Nucleus accumbens (tissue), 56 donors: Measurements from ENCODE around the gene ZDHHC23.

ENCODE experiments used
- DNase-seq, 56 donors: peaks; one replicate each; lab custom pipeline; 2025; lab: John Stamatoyannopoulos, UW

Gene ZDHHC23, protein sequence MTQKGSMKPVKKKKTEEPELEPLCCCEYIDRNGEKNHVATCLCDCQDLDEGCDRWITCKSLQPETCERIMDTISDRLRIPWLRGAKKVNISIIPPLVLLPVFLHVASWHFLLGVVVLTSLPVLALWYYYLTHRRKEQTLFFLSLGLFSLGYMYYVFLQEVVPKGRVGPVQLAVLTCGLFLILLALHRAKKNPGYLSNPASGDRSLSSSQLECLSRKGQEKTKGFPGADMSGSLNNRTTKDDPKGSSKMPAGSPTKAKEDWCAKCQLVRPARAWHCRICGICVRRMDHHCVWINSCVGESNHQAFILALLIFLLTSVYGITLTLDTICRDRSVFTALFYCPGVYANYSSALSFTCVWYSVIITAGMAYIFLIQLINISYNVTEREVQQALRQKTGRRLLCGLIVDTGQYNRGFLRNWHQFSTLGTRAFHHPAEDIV

DNA sequence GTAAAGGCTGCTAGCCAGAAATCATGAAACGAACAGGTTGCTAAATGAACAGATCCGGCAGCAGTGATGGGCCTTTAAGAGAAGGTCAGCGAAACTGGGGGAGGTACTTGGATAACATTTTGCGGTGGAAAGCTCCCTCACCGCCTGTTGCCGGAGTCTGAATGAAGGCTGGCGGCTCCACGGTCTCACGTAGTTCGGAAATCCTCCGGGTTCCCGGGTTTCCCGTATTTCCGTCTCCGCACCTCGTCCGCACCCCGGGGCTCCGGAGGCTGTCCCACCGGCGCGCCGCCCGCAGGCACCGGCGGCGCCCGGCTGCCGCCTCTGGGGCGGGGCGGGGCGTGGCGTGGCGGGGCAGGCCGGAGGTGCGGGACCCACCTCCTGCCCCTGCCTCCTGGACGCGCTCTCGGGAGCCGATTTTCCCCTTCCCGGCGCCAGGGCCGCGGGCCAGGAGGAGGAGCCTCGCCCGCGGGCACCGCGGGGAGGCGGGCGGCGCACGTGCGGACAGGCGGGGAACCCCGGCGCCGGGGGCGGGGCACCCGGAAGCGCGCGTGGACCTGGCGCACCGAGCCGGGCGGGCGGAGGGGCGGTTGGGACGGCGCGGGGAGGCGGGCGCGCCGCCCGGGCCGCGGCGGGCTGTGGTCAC is at the start of gene ZDHHC23:
Gene ZDHHC23, plus strand, starts transcription at position 642 of the 643 bp plus-strand sequence. CDS start 790 bp downstream, outside the sequence.
- peak in 36 of 56 donors; percentile 5 to 85 (median 41) for DNase-seq

DNA sequence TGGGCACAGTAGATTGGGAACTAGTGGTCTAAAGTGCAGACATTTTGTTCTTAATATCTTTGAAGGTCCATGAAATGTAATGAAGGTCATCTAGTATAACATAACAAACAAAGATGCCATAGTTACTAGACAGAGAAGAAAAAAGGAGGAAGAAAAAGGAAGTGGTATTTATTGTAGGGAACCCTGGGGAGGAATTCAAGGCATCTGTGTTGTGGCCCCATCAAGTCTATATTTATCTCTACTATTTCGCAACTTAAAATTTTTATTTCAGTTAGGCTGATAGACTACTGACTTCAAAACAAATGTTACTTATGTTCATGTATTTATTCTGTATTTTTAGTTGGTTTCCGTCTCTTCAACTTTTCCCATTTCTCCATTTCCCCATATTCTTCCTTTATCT is 48.9 kb upstream of the ZDHHC23 start:
- DNase-seq: no peak

DNA sequence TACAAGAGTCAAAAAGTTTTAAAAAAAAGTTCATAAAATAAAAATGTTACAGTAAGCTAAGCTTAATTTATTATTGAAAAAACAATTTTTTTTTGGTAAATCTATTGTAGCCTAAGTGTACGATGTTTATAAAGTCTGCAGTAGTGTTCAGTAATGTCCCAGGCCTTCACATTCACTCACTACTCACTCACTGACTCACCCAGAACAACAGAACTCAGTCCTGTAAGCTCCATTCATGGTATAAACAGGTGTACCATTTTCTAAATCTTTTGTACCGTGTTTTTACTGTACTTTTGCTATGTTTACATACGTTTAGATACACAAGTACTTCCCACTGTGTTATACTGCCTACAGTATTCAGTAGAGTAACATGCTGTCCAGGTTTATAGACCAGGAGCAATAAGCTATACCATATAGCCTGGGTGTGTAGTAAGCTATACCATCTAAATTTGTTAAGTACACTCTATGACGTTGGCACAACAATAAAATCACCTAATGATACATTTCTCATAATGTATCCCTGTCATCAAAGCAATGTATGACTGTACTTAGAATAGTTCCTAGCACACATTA is 41.2 kb upstream of the ZDHHC23 start:
- no peak for DNase-seq

DNA sequence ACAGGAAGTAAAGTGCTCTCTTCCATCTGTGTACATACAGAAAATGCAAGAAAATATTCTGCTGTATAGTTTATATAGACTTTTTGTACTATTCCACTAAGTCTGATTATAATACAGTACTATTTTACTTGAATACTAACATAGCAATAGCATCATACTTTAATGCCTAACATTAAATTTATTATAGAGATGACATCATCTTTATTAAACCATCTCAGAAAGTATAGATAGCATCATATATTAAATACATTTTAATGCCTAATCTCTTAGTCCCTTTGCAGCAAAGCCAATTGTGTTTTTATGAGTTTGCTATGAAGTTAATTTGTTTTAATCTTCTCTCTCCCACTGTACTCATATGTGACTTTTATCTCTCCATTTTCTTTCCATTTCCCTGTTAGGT is 39.7 kb upstream of the ZDHHC23 start:
- DNase-seq: no peak

DNA sequence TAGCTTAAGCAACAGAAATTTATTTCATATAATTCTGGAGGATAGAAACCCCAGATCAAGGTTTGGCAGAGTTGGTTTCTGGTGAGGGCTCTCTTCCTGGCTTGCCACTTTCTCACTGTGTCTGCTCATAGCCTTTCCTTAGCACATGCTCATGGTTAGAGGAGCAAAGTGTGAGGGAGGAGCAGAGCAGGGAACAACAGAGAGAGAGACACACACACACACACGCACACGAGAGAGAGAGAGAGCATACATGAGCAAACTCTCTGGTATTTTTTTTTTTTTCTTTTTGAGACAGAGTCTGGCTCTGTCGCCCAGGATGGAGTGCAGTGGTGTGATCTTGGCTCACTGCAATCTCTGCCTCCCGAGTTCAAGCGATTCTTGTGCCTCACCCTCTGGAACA is 36.8 kb upstream of the ZDHHC23 start:
- no peak for DNase-seq

DNA sequence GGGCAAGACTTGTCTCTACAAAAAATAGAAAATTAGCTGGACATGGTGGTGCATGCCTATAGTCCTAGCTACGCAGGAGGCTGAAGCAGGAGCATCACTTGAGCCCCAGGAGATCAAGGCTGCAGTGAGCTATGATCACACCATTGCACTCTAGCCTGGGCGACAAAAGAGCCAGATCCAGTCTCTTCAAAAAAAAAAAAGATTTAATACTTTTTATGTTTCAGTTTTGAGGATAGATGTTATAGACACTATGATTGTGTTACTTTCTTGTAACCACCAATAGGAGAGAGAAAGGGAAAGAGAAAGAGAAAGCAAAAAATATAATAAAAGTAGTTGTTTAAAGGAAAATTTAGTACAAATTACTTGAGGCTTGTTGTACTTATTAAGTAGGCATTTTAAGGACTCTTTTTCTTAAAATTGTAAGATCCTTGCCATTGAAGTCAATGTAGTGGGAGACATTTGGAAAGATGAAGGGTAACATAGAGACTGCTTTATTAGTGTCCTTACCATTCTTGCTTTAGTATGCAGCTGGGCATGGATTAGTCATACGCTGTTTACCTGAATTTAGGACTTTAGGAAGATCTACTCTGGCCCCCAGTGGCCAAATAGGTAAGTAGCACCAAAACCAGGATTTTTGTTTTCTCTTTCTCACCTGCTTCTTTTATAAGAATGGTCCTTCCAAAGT is 35.1 kb upstream of the ZDHHC23 start:
- DNase-seq: peak in 4 of 56 donors; percentile 1 to 17 (median 2)

DNA sequence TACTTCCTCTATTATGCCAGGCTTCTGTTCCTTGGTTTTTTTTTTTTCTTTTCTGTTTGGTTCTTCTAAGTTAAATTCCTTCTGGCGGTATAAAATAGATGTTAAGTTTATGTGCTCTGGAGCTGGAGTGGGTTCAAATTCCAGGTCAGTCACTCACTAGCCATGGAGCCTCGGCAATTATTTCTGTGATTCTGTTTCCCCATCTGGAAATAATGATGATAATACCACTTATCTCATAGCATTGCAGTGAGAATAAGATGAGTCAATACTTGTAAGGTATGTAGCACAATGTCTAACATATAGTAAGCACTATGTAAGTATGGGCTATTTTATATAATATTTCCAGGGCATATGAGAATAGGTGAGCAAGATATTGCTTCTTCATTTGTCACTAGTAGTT is 33.2 kb upstream of the ZDHHC23 start:
- DNase-seq: no peak

DNA sequence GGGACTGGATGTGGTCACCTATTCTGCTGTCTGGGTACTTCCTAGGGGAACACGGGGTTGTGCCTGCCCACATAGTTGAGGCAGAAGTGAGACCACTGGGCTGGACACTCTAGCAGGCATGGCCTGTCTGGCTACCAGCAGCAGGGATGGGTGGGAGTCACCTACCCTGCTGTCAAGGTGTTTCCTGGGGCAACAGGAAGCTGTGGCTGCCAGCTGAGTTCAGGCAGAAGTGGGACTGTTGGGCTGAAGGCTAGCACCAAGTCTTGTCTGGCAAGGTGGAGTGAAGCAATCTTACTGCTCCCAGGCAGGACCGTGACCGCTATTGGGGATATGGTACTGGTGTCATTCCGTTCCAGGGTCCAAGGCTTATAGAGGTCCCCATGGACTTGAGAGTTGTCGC is 20.3 kb upstream of the ZDHHC23 start:
- DNase-seq: no peak

DNA sequence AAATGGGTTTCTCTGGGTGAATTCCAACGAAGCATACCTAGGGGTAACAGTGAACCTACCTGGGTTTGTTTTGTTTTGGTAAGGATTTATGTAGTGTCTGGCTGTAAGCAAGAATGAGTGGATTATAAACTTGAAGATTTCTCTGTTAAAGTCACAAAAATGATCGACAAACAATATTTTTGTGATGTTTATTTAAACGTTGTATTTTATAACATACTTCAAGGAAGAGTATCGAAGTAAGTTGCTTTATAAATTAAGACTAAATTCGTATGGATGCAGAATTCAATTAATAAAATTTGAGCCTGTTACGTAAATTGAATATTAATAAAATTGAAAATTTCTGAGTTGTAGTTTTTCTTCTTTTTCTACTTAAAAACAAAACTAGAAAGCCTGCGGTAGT is 982 bp upstream of the ZDHHC23 start:
- no peak for DNase-seq

DNA sequence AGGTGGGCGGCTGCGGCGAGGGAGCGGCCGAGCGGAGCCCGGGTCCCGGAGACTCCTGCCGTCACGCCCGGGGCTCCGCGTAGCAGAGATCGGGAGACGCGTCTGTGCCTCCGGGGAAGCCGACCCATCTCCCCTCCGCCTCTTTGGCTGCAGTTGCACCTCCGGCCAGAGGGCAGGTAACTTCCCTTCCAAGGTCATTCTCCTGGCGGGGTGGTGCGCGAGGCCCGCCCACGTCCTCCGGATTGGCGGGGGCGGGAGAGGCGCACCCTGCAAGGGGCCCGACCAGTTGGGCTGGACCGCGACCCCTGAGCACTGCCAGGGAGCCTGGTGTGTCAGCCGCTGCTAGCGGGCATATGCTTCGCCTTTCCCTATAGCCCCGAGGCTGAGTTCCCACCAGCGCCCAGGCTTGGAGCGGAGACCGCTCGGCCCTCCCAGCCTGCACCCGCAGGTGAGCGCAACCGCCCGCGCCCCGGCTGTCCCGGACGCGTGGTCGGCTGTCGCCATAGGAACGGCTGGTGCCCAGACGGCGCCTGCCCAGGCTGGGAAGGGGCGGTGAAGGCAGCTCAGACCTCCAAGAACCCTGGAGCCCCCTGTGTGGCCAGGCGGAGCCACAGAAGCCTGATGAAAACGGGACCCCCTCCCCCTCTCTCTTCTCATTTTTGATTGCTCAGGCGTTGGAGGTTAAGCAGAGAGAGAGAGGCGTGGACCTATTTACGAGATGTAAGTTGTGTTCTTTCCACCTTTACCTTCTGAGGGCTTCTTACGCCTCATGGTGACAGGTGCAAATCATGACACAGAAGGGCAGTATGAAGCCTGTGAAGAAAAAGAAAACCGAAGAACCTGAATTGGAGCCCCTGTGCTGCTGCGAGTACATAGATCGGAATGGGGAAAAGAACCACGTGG is 453 bp downstream of the ZDHHC23 start:
- DNase-seq: peak in 10 of 56 donors; percentile 11 to 76 (median 26)

DNA sequence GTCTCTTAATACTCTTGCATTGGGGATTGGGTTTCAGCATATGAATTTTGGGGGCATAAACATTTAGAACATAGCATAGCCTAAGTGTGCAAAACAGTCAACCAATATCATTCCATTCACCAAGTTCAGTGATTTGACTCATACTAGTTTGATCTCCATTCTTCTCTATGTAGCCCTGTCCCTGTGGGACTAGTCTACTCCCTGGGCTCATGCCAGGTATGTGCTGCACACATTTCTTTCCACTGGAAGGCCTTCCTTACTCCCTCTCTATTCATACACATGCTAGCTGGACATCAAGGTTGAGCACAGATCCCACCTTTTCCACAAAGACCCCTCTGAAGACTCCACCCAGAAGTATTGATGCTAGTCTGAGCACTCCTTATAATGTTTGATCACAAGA is 5.1 kb downstream of the ZDHHC23 start:
- no peak for DNase-seq

DNA sequence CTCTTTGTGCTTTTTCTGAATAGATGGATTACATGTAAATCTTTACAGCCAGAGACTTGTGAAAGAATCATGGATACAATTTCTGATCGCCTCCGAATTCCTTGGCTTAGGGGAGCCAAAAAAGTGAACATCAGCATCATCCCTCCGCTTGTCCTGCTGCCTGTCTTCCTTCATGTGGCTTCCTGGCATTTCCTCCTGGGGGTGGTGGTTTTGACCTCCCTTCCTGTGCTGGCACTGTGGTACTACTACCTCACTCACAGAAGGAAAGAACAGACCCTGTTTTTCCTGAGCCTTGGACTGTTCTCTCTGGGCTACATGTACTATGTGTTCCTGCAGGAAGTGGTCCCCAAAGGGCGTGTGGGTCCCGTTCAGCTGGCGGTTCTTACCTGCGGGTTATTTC is 5.9 kb downstream of the ZDHHC23 start:
- DNase-seq: no peak

DNA sequence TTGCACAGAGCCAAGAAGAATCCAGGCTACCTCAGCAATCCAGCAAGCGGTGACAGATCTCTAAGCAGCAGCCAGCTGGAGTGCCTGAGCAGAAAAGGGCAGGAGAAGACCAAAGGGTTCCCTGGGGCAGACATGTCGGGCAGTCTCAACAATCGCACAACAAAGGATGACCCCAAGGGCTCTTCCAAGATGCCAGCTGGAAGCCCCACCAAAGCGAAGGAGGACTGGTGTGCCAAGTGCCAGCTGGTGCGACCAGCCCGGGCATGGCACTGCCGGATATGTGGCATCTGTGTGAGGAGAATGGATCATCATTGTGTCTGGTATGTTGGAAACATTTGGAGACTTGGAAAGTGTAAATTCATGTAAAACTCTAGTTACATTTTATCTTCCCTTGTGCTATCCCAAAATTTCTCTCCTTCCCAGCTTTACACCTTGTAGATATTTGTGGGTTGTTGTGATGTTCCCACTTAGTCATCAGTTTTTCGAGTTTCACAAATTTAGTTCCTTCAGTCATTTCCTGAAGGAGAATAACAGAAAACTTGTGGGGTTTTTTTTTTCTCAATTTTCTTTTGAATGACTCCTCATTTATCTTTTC is 6.4 kb downstream of the ZDHHC23 start:
- peak in 4 of 56 donors; percentile 5 to 35 (median 20) for DNase-seq

DNA sequence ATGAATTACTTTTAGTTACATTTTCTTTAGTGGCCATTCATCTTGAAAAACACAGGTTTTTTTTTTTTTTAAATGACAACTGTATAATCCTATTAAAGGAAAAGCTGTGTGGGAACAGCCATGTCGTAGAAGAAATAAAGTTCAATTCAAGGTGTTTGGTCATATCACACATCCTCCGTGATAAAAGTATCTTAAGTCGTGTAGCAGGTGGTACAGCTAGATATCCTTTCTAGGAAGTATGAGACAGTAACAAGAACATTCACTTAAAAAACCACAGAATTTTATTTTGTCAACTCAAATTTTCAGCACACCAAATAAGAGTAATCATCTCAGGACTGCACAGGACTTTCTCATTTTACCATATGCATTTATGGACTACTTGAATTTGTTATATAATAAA is 16.1 kb downstream of the ZDHHC23 start:
- no peak for DNase-seq

DNA sequence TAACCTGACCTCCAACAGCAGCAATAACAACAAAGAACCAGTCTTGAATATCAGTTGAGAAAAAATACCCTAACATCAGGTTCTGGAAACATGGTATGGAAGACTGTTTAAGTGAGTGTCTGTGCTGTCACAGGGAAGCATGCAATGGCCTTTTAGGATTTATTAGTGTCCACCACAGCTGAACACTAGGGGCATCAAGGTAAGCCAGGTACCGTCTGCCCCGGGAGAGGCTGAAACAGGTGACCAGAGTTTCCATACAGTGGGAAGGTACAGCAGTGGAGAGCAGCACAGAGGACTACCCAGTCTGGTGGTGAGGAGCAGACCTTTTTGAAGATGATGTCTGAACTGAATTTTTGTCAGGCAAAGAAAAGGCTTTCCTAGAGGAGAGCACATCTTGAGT is 18.4 kb downstream of the ZDHHC23 start:
- DNase-seq: no peak

DNA sequence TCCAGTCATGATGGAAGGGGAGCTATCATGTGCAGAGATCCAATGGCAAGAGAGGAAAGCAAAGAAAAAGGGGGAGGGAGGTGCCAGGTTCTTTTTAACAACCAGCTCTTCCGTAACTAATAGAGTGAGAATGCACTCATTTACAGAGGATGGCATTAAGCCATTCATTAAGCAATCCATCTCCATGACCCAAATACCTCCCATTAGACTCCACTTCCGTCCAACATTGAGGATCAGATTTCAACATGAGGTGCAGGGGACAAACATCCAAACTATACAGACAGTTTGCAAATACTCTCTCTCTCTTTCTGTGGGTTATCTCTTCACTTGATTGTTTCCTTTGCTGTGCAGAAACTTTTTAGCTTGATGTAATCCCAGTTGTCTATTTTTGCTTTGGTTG is 21.2 kb downstream of the ZDHHC23 start:
- no peak for DNase-seq

DNA sequence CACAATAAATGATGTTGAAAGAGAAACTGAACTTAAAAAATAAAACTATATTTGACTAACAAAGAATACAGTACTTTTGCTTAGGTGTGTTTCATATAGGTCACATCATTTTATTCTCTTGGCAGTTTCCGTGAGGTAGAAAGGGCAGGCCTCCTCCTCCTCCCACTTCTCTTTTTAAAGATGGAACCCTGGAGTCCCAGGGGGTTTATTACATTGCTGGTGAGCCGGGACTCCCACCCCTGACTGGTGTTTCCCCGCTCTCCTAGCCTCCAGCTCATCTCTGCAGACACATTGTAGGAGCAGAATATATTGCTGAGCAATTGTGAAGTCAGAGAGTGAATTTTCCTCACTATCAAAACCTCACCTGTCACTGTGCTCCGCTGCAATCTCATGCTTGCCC is 30.0 kb downstream of the ZDHHC23 start:
- DNase-seq: no peak

DNA sequence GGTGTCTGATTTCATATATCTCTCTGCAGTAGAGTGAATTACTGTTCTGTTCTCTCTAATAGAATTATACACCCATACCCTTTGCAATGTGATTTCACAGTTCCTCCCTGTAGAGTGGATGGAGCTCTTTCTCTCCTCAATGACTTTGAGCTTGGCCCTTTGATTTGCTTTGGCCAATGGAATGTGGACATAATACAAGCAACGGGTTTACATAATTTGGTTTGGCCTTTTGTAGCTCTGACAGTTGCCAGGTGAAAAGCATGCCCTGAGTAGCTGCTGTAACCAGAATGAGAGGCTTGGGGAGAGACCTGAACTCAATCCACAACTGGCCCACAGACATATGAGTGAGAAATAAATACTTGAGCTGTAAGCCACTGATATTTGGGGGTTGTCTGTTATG is 32.1 kb downstream of the ZDHHC23 start:
- DNase-seq: no peak

DNA sequence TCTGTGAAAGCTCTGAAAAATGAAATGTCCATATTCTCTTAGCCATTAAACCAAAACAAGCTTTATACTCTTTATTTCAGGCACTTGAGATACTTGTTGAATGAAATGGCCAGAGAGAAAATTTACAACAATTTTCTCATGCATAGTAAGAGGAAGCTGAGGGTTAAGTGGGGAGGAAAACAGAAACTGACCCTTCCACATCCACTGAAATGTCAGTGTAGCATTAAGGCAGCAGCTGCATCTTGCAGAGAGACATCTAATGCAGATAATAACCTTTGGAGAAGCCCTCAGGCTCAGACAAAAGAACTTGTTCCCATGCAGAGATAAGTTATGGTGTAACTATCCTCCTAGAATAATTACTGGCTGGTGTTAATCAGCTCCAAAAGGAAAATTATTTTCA is 34.0 kb downstream of the ZDHHC23 start:
- DNase-seq: no peak

DNA sequence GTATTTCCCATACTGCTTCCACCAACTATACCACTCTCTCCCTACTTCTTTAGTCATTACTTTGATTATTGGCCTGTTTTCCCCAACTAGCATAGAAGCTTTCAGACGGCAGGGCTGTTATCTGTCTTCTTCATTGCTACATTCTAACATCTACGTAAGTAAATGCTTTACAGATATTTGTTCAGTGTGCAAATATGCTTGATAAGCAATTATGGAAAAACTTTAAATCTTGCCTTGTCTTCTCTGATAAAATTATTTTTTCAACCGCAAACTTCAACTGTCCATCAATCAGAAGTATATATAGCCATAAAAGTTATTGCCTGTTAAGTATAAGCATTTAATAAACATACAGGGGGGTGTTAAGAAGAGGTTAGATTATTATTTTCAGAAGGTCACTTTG is 35.7 kb downstream of the ZDHHC23 start:
- no peak for DNase-seq
